ENCODE results near the gene GABRA6.

- TF ChIP-seq CTCF (IDR thresholded peaks at IDR 0.05) (no peak), CBFB (CRISPR knock-in tag; IDR thresholded peaks at IDR 0.05; ENCODE audit: low read depth) (no peak), USF2 (CRISPR knock-in tag; IDR thresholded peaks at IDR 0.05) (no peak)
These were observed 14.5 kb downstream of the GABRA6 start for GRCh38 chr5:161700065-161700464.
